ENCODE measurements around the gene EIF3L. TPM values are rescaled to one million over a fixed set of nuclear protein-coding genes. Genes with fewer than 3 reads are reported as not detected.
A peak's percentile ranks its signal among the peaks of the same experiment; 100 is the strongest.

The EIF3L gene
- total RNA-seq, 1 experiment from 2014 or later = 505 TPM

- no peaks in the 10 kb centered on the region for H3K27me3 Mint-ChIP-seq (ENCODE audit: insufficient read depth, unreplicated experiment)
- CTCF ChIA-PET = interaction anchor here (1.0 to 4.7 kb wide), 3 partner anchors 12 to 84 kb away, joined by 3 to 31 read pairs (median 4); no protein-coding TSS in a partner anchor
- no TSS peak for BruUV-seq (replicated peaks)
- peak; percentile 40 for DNase-seq (ENCODE audit: unreplicated experiment)
- no peaks in the 10 kb centered on the region for H3K4me1 Mint-ChIP-seq (ENCODE audit: insufficient read depth, unreplicated experiment)
- H3K4me3 Mint-ChIP-seq (ENCODE audit: unreplicated experiment) = no peak overlapping the region
- intact Hi-C loops (cut with micrococcal nuclease) = no loop called here
- no peak for TF ChIP-seq CTCF (IDR thresholded peaks at IDR 0.05; ENCODE audit: unreplicated experiment)
- peaks cover 95% of the 10 kb centered on the region for H3K36me3 Mint-ChIP-seq (ENCODE audit: insufficient read depth, unreplicated experiment)
- no peak overlapping the region for H3K27ac Mint-ChIP-seq (ENCODE audit: low read depth, unreplicated experiment)
- no peaks in the 10 kb centered on the region for H3K9me3 Mint-ChIP-seq (ENCODE audit: unreplicated experiment)
- POLR2A ChIA-PET = interaction anchor here (0.6 to 1.8 kb wide), 3 partner anchors 16 to 29 kb away, joined by 3 to 6 read pairs (median 3); no protein-coding TSS in a partner anchor
These were observed 31.6 kb downstream of the EIF3L start for GRCh38 chr22:37880668-37881440.

- Mint-ChIP-seq H3K4me3 (ENCODE audit: unreplicated experiment) (no peak overlapping the region), H3K27me3 (ENCODE audit: insufficient read depth, unreplicated experiment) (no peaks in the 10 kb centered on the region), H3K36me3 (ENCODE audit: insufficient read depth, unreplicated experiment) (peaks cover 92% of the 10 kb centered on the region), H3K27ac (ENCODE audit: low read depth, unreplicated experiment) (no peak overlapping the region), H3K9me3 (ENCODE audit: unreplicated experiment) (no peaks in the 10 kb centered on the region), H3K4me1 (ENCODE audit: insufficient read depth, unreplicated experiment) (peaks cover 16% of the 10 kb centered on the region)
- DNase-seq (ENCODE audit: unreplicated experiment) = no peak
- no peak for TF ChIP-seq CTCF (IDR thresholded peaks at IDR 0.05; ENCODE audit: unreplicated experiment)
- BruUV-seq (replicated peaks) = no TSS peak
- ChIA-PET POLR2A (interaction anchor here (1.0 to 6.0 kb wide), 4 partner anchors 9 to 35 kb away, joined by 3 to 124 read pairs (median 4); partner anchors contain the start of genes EIF3L and MICALL1), CTCF (interaction anchor here (0.7 to 1.8 kb wide), 2 partner anchors 21 kb away, joined by 3 to 6 read pairs; no protein-coding TSS in a partner anchor)
- intact Hi-C loops (cut with micrococcal nuclease) = no loop called here
These were observed 35.2 kb downstream of the EIF3L start for GRCh38 chr22:37884420-37884819.

- intact Hi-C loops (cut with micrococcal nuclease) = loop anchor here (1.0 kb wide), 3 partner anchors 18 to 78 kb away; no protein-coding TSS in a partner anchor
- Mint-ChIP-seq H3K27ac (ENCODE audit: low read depth, unreplicated experiment) (peak overlapping the region; percentile 84), H3K4me3 (ENCODE audit: unreplicated experiment) (no peak overlapping the region), H3K4me1 (ENCODE audit: insufficient read depth, unreplicated experiment) (peaks cover 16% of the 10 kb centered on the region), H3K36me3 (ENCODE audit: insufficient read depth, unreplicated experiment) (peaks cover 91% of the 10 kb centered on the region), H3K9me3 (ENCODE audit: unreplicated experiment) (no peaks in the 10 kb centered on the region), H3K27me3 (ENCODE audit: insufficient read depth, unreplicated experiment) (no peaks in the 10 kb centered on the region)
- ChIA-PET POLR2A (interaction anchor here (0.7 to 6.0 kb wide), 22 partner anchors 8 to 314 kb away, joined by 3 to 124 read pairs (median 5); partner anchors contain the start of genes ANKRD54, C22orf23, EIF3L and GCAT), CTCF (interaction anchor here (0.6 to 5.1 kb wide), 29 partner anchors 9 to 287 kb away, joined by 3 to 56 read pairs (median 4); partner anchors contain the start of genes ANKRD54, C22orf23, MICALL1 and POLR2F)
- peak; percentile 94 for DNase-seq (ENCODE audit: unreplicated experiment)
- TF ChIP-seq CTCF (IDR thresholded peaks at IDR 0.05; ENCODE audit: unreplicated experiment) = peak; percentile 56
- BruUV-seq (replicated peaks) = no TSS peak
These were observed 38.6 kb downstream of the EIF3L start for GRCh38 chr22:37887584-37888378.

All from MCF 10A (cell line).